CD14-positive monocyte (primary cell): ENCODE data around the gene NXPH1. TPM values are rescaled to one million over a fixed set of nuclear protein-coding genes. Genes with fewer than 3 reads are reported as not detected.

ENCODE experiments used
- DNase-seq, 3 donors: peaks; one replicate each; pipeline ENCODE4 v3.0.0-alpha.2; 2011 to 2022
- H2AFZ ChIP-seq: 2 replicates; pipeline ENCODE4 v1.6.0; 2012; ENCODE audit warnings: mild to moderate bottlenecking, low read depth, low read length, inconsistent platforms; ENCODE audit not compliant: insufficient read depth, poor library complexity, severe bottlenecking
- H3K27ac ChIP-seq, 2 donors: 1 replicate in 1 of 2; 2 replicates in 1 of 2; pipeline ENCODE4 v1.5.1; 2012 to 2013; ENCODE audit warnings: low read length in 2 of 2, control low read depth in 1 of 2, inconsistent platforms in 1 of 2, low read depth in 1 of 2, mild to moderate bottlenecking in 1 of 2
- H3K27me3 ChIP-seq, 2 donors: one replicate each; pipeline versions ENCODE4 v1.6.0 to v1.6.1; 2011 to 2013; ENCODE audit warnings: low read length in 2 of 2; ENCODE audit not compliant: control insufficient read depth in 2 of 2, insufficient read depth in 2 of 2
- H3K36me3 ChIP-seq, 2 donors: replicated peaks in 1 of 2; 1 replicate in 1 of 2; 2 replicates in 1 of 2; pipeline versions ENCODE4 v1.5.1 to v1.6.1; 2012 to 2013; ENCODE audit warnings: low read length in 2 of 2, control low read depth in 1 of 2, inconsistent platforms in 1 of 2, mild to moderate bottlenecking in 1 of 2; ENCODE audit not compliant: insufficient read depth in 2 of 2, control insufficient read depth in 1 of 2
- H3K4me1 ChIP-seq, 2 donors: 1 replicate in 1 of 2; 2 replicates in 1 of 2; pipeline versions ENCODE4 v1.5.1 to v1.6.1; 2012 to 2013; ENCODE audit warnings: low read length in 2 of 2, control low read depth in 1 of 2, inconsistent platforms in 1 of 2, mild to moderate bottlenecking in 1 of 2, moderate library complexity in 1 of 2; ENCODE audit not compliant: insufficient read depth in 2 of 2, control insufficient read depth in 1 of 2
- H3K4me2 ChIP-seq: replicated peaks from 2 replicates; pipeline ENCODE3; 2012; ENCODE audit warnings: low read length, moderate library complexity, mild to moderate bottlenecking; ENCODE audit not compliant: poor library complexity, severe bottlenecking; ENCODE audit errors: extremely low read depth
- H3K4me3 ChIP-seq, 3 experiments: fragments of 200-600 bp in 1 of 3; sonication (generic) in 1 of 3; replicated peaks in 1 of 3; 1 replicate in 2 of 3; 2 replicates in 1 of 3; pipeline ENCODE4 v1.5.1; 2011 to 2013; ENCODE audit warnings: low read length in 3 of 3, mild to moderate bottlenecking in 3 of 3, control low read depth in 2 of 3, low read depth in 2 of 3, inconsistent platforms in 1 of 3, moderate library complexity in 1 of 3
- H3K79me2 ChIP-seq: 2 replicates; pipeline ENCODE4 v1.6.0; 2012; ENCODE audit warnings: mild to moderate bottlenecking, control low read depth, inconsistent platforms, low read length, moderate library complexity; ENCODE audit not compliant: insufficient read depth
- H3K9ac ChIP-seq: 2 replicates; pipeline ENCODE4 v1.6.0; 2017; ENCODE audit warnings: low read length, mild to moderate bottlenecking; ENCODE audit not compliant: insufficient read depth, poor library complexity, severe bottlenecking
- H3K9me3 ChIP-seq, 2 donors: replicated peaks in 1 of 2; 1 replicate in 1 of 2; 2 replicates in 1 of 2; pipeline versions ENCODE4 v1.5.1 to v1.6.1; 2012 to 2013; ENCODE audit warnings: low read length in 2 of 2, control low read depth in 1 of 2; ENCODE audit not compliant: control insufficient read depth in 1 of 2, insufficient read depth in 1 of 2
- H4K20me1 ChIP-seq: 2 replicates; pipeline ENCODE4 v1.6.0; 2012; ENCODE audit warnings: mild to moderate bottlenecking, low read length, control low read depth, moderate library complexity; ENCODE audit not compliant: insufficient read depth
- H3K27ac Mint-ChIP-seq, 7 donors: one replicate each; pipeline ENCODE4 v1.8.0; 2020; ENCODE audit warnings: mild to moderate bottlenecking in 7 of 7, mixed read lengths in 7 of 7, moderate library complexity in 6 of 7, inconsistent platforms in 2 of 7
- H3K27me3 Mint-ChIP-seq, 3 donors: one replicate each; pipeline ENCODE4 v1.8.0; 2021 to 2022; ENCODE audit warnings: low read depth in 3 of 3, mild to moderate bottlenecking in 3 of 3, mixed read lengths in 3 of 3, moderate library complexity in 3 of 3, inconsistent platforms in 1 of 3
- H3K36me3 Mint-ChIP-seq, 2 donors: one replicate each; pipeline ENCODE4 v1.8.0; 2020; ENCODE audit warnings: mixed read lengths in 2 of 2, inconsistent platforms in 1 of 2, mild to moderate bottlenecking in 1 of 2
- H3K4me1 Mint-ChIP-seq: one replicate; pipeline ENCODE4 v1.8.0; 2020; ENCODE audit warnings: mild to moderate bottlenecking, mixed read lengths
- H3K4me3 Mint-ChIP-seq, 2 donors: one replicate each; pipeline ENCODE4 v1.8.0; 2020; ENCODE audit warnings: mild to moderate bottlenecking in 2 of 2, mixed read lengths in 2 of 2, moderate library complexity in 1 of 2
- H3K9me3 Mint-ChIP-seq, 7 donors: one replicate each; pipeline ENCODE4 v1.8.0; 2020 to 2022; ENCODE audit warnings: mixed read lengths in 7 of 7, mild to moderate bottlenecking in 6 of 7, moderate library complexity in 6 of 7, inconsistent platforms in 2 of 7
- CTCF ChIP-seq: fragments of 200-600 bp; IDR thresholded peaks from one replicate; pipeline ENCODE4 v1.8.0; 2022; ENCODE audit warnings: antibody characterized with exemption, mild to moderate bottlenecking
- WGBS: methylation state at CpG from one replicate; pipeline ENCODE4 v1.1.5; 2013; ENCODE audit warnings: missing lambda C conversion rate; ENCODE audit not compliant: insufficient coverage; 5-methylcytosine and 5-hydroxymethylcytosine counted together
- intact Hi-C, 2 donors: fragments of 100-400 bp; cut with micrococcal nuclease; formaldehyde crosslinking; loops; one replicate each; pipeline versions ENCODE4 v1.15.0 to v1.15.1; 2023
- polyA plus RNA-seq, 3 donors: library from polyadenylated mRNA; depleted of rRNA in 1 of 3; unstranded in 2 of 3; stranded (reverse) in 1 of 3; fragments of 300-500 nt in 2 of 3; fragments of >200 nt in 1 of 3; fragmentation: Illumina TruSeq in 2 of 3; gene quantifications; 1 replicate in 2 of 3; 2 replicates in 1 of 3; pipeline ENCODE4 v1.2.3, GENCODE V29; 2012 to 2021

Gene NXPH1
- polyA plus RNA-seq, 3 donors: not detected

- Histone ChIP-seq H3K4me2 (no peak overlapping the region), H3K4me3 (no peak overlapping the region), H4K20me1 (no peaks in the 10 kb centered on the region), H3K79me2 (no peaks in the 10 kb centered on the region), H3K9ac (no peak overlapping the region), H3K9me3 (no peaks in the 10 kb centered on the region), H3K27me3 (no peaks in the 10 kb centered on the region), H3K4me1 (no peaks in the 10 kb centered on the region), H3K27ac (no peak overlapping the region), H2AFZ (no peak overlapping the region), H3K36me3 (no peaks in the 10 kb centered on the region)
- no peak for DNase-seq
- Mint-ChIP-seq H3K27ac (no peak overlapping the region), H3K36me3 (no peaks in the 10 kb centered on the region), H3K4me3 (no peak overlapping the region), H3K27me3 (no peaks in the 10 kb centered on the region), H3K4me1 (no peaks in the 10 kb centered on the region), H3K9me3 (peaks cover 0 to 6% (median 0%) of the 10 kb centered on the region in 7 donors)
- TF ChIP-seq CTCF: no peak
- intact Hi-C loops: no loop called here
Measured at GRCh38 chr7:8702807-8703206, 269.4 kb downstream of the NXPH1 start.

GRCh38 chr7:8710124-8710523, 276.7 kb downstream of the NXPH1 start:
- H3K9me3 Mint-ChIP-seq: peaks cover 0 to 8% (median 5%) of the 10 kb centered on the region in 7 donors
- TF ChIP-seq CTCF: no peak
- no peak overlapping the region for H3K27ac Mint-ChIP-seq
- no peaks in the 10 kb centered on the region for H3K36me3 Mint-ChIP-seq
- H3K4me1 Mint-ChIP-seq: no peaks in the 10 kb centered on the region
- Histone ChIP-seq H3K27me3 (no peaks in the 10 kb centered on the region), H4K20me1 (no peaks in the 10 kb centered on the region), H3K9me3 (peaks cover 4 to 7% of the 10 kb centered on the region in 2 donors), H3K4me2 (no peak overlapping the region), H3K4me1 (no peaks in the 10 kb centered on the region), H3K27ac (no peak overlapping the region), H3K79me2 (no peaks in the 10 kb centered on the region), H3K36me3 (no peaks in the 10 kb centered on the region), H2AFZ (no peak overlapping the region), H3K4me3 (no peak overlapping the region), H3K9ac (no peak overlapping the region)
- peaks cover 0 to 1% (median 0%) of the 10 kb centered on the region in 3 donors for H3K27me3 Mint-ChIP-seq
- no peak for DNase-seq
- H3K4me3 Mint-ChIP-seq: no peak overlapping the region
- intact Hi-C loops: no loop called here
- WGBS: no CpG with 5 or more reads among the region's 2 CpGs
